Measurements from ENCODE around the gene MARCHF6.

GRCh38 chr5:10339058-10339811, 14.3 kb upstream of the MARCHF6 start:
- no peak for TF ChIP-seq ZBTB8A (tag by site-specific recombination; IDR thresholded peaks at IDR 0.05)
- no peak for TF ChIP-seq ZNF274 (IDR thresholded peaks at IDR 0.05; ENCODE audit: low read length)
- TF ChIP-seq ZNF274 (tag by site-specific recombination; IDR thresholded peaks at IDR 0.05; ENCODE audit: borderline replicate concordance): no peak
- no peak for TF ChIP-seq ZNF704 (tag by site-specific recombination; IDR thresholded peaks at IDR 0.05)
- no peak for TF ChIP-seq CTCF (tag by site-specific recombination; IDR thresholded peaks at IDR 0.05)
- no peak for TF ChIP-seq ZNF785 (tag by site-specific recombination; IDR thresholded peaks at IDR 0.05)
- no peak for TF ChIP-seq ZNF449 (tag by site-specific recombination; IDR thresholded peaks at IDR 0.05)
- TF ChIP-seq SP2 (tag by site-specific recombination; IDR thresholded peaks at IDR 0.05): no peak
- no peak for TF ChIP-seq ATF2 (tag by site-specific recombination; IDR thresholded peaks at IDR 0.05; ENCODE audit: low read depth)
- TF ChIP-seq ZNF174 (tag by site-specific recombination; IDR thresholded peaks at IDR 0.05): no peak
- no peak for TF ChIP-seq ZBTB11 (tag by site-specific recombination; conservative IDR thresholded peaks at IDR 0.05; ENCODE audit: low read depth)
- no peak for TF ChIP-seq ZNF639 (tag by site-specific recombination; IDR thresholded peaks at IDR 0.05)
- no peak for TF ChIP-seq ELK4 (IDR thresholded peaks at IDR 0.05; ENCODE audit: borderline replicate concordance, low read depth, low read length)
- no peak for TF ChIP-seq ZSCAN23 (tag by site-specific recombination; IDR thresholded peaks at IDR 0.05)

Data from HEK293 (cell line).